Pancreas (tissue), 10 donors: ENCODE measurements around the gene PROP1. TPM values are rescaled to one million over a fixed set of nuclear protein-coding genes. Genes with fewer than 3 reads are reported as not detected.
"Not testable (repeated sequence)": the region's sequence is repeated elsewhere in the genome, so short reads cannot be mapped to it uniquely, and the experiment has no call there.

ENCODE experiments used
- ATAC-seq, 4 donors: fragments of 200-7000 bp; cut with Tn5 transposase; one replicate each; pipeline versions ENCODE4 v1.8.0 to v1.9.1; 2020; ENCODE audit warnings: mild to moderate bottlenecking in 4 of 4, moderate library complexity in 4 of 4
- DNase-seq, 6 donors: peaks; one replicate each; pipeline ENCODE4 v3.0.0-alpha.2; 2020
- FAIRE-seq: peaks from 2 replicates; lab custom pipeline; 2012; peaks lifted over from hg19 to GRCh38; lab: Jason Lieb, UNC
- H3K27ac ChIP-seq, 4 donors: fragments of 200-600 bp; sonication (generic); 1 replicate in 3 of 4; 2 replicates in 1 of 4; pipeline versions ENCODE4 v1.5.0 to v1.8.0; 2020
- H3K27me3 ChIP-seq, 4 donors: fragments of 200-600 bp; one replicate each; pipeline ENCODE4 v1.8.0; 2021
- H3K36me3 ChIP-seq, 3 donors: fragments of 200-600 bp; sonication (generic) in 1 of 3; one replicate each; pipeline versions ENCODE4 v1.5.0 to v1.8.0; 2020 to 2021
- H3K4me1 ChIP-seq, 3 donors: fragments of 200-600 bp; one replicate each; pipeline ENCODE4 v1.8.0; 2021
- H3K4me3 ChIP-seq, 4 donors: fragments of 200-600 bp; sonication (generic) in 2 of 4; one replicate each; pipeline versions ENCODE4 v1.5.0 to v1.8.0; 2020 to 2021
- H3K9me3 ChIP-seq, 4 donors: fragments of 200-600 bp; one replicate each; pipeline ENCODE4 v1.8.0; 2021
- CTCF ChIP-seq, 4 donors: fragments of 200-600 bp; sonication (generic) in 3 of 4; IDR thresholded peaks; one replicate each; pipeline versions ENCODE4 v1.5.0 to v1.8.0; 2021; ENCODE audit warnings: antibody characterized with exemption in 4 of 4
- WGBS, 2 donors: extraction: QIAGEN DNeasy Blood & Tissue Kit; methylation state at CpG; one replicate each; pipeline ENCODE4 v1.1.7; 2013; 5-methylcytosine and 5-hydroxymethylcytosine counted together
- intact Hi-C, 3 donors: fragments of 100-400 bp; cut with DNase I; formaldehyde crosslinking; loops; one replicate each; pipeline versions ENCODE4 v1.11.1 to v1.14.2; 2022
- polyA plus RNA-seq, 2 donors: library from polyadenylated mRNA; stranded (reverse); fragments of 200-250 nt; gene quantifications; one replicate each; pipeline ENCODE4 v1.2.3, GENCODE V29; 2013
- total RNA-seq, 6 donors: library from RNA; stranded (reverse); fragmentation: NEBNext Ultra II Directional in 4 of 6; extraction: Animal tissue kit (Norgen Biotek cat#: 25700) in 4 of 6; gene quantifications; one replicate each; pipeline versions ENCODE4 v1.2.1 to v1.2.4, GENCODE V29; 2021 to 2023
- donor health status: healthy with polysubstance abuse.
- donor health status: DM: no; HTN: no; CAD: no; lungs with moderate emphysema.
- donor health status: DM: no; HTN: no; CAD: no.
- donor health status: control.
- donor health status: control.
- donor health status: Bipolar disorder and iron deficiency.
- donor health status: DM: yes; HTN: yes; CAD: no.
- donor health status: DM: no; HTN: no; CAD: no.
- donor health status: DM: no; HTN: no; CAD: no.
- donor health status: DM: yes; HTN: yes; CAD: no.

The PROP1 gene
- total and polyA plus RNA-seq, 8 donors, result not detected

GRCh38 chr5:177964471-177964870, 31.6 kb downstream of the PROP1 start:
- 93 to 94% methylated on average over 12 of the region's 12 CpGs for WGBS, 2 donors
- TF ChIP-seq CTCF (IDR thresholded peaks at IDR 0.05), result no peak

DNA sequence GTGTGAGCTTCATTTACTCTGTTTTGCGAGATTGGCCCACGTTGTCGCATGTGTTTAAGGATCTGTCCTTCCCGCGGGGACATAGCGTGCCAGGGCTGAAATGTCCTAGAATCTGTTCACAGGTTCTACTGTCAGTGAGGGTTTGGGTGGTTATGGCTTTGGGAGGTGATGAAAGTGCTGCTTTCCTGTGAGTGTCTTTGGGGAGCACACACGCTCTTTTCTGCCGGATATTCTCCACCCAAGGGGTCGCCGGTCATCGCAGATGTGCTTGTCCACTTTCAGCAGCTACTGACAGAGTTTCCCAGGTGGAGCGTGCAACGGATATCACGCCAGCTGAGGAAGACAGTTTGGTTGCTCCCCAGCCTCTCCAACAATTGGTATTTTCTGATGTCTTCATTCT, 32.1 kb downstream of the PROP1 start:
- Histone ChIP-seq H3K4me3 (no peak overlapping the region), H3K27ac (no peak overlapping the region), H3K36me3 (no peaks in the 10 kb centered on the region), H3K27me3 (no peaks in the 10 kb centered on the region), H3K4me1 (no peaks in the 10 kb centered on the region), H3K9me3 (no peaks in the 10 kb centered on the region)
- TF ChIP-seq CTCF (IDR thresholded peaks at IDR 0.05), result no peak
- no peak for FAIRE-seq
- 87 to 90% methylated on average over 14 of the region's 14 CpGs for WGBS, 2 donors
- intact Hi-C loops, result no loop called here
- no peak for DNase-seq
- no peak for ATAC-seq

More at GRCh38 chr5:177964471-177964870, 31.6 kb downstream of the PROP1 start:
- ATAC-seq (no peak), FAIRE-seq (no peak), DNase-seq (no peak)
- H3K27ac ChIP-seq, result no peak overlapping the region
- H3K4me3 ChIP-seq, result no peak overlapping the region
- intact Hi-C loops, result no loop called here
- no peaks in the 10 kb centered on the region for H3K27me3 ChIP-seq
- no peaks in the 10 kb centered on the region for H3K4me1 ChIP-seq
- H3K9me3 ChIP-seq, result no peaks in the 10 kb centered on the region
- no peaks in the 10 kb centered on the region for H3K36me3 ChIP-seq

GRCh38 chr5:177959315-177959714, 36.7 kb downstream of the PROP1 start:
- TF ChIP-seq CTCF (IDR thresholded peaks at IDR 0.05), result no peak
- Histone ChIP-seq H3K36me3 (no peaks in the 10 kb centered on the region), H3K9me3 (no peaks in the 10 kb centered on the region), H3K4me1 (no peaks in the 10 kb centered on the region), H3K4me3 (no peak overlapping the region), H3K27me3 (no peaks in the 10 kb centered on the region), H3K27ac (no peak overlapping the region)
- ATAC-seq (no peak), DNase-seq (no peak), FAIRE-seq (no peak)
- intact Hi-C loops, result no loop called here
- 90 to 91% methylated on average over 9 of the region's 9 CpGs for WGBS, 2 donors

GRCh38 chr5:177958696-177959095, 37.3 kb downstream of the PROP1 start:
- Histone ChIP-seq H3K36me3 (no peaks in the 10 kb centered on the region), H3K4me3 (no peak overlapping the region), H3K27me3 (no peaks in the 10 kb centered on the region), H3K4me1 (no peaks in the 10 kb centered on the region), H3K9me3 (no peaks in the 10 kb centered on the region), H3K27ac (no peak overlapping the region)
- no peak for DNase-seq
- intact Hi-C loops, result no loop called here
- 82 to 87% methylated on average over 16 to 17 of the region's 17 CpGs for WGBS, 2 donors
- FAIRE-seq, result no peak
- TF ChIP-seq CTCF (IDR thresholded peaks at IDR 0.05), result no peak
- no peak for ATAC-seq

DNA sequence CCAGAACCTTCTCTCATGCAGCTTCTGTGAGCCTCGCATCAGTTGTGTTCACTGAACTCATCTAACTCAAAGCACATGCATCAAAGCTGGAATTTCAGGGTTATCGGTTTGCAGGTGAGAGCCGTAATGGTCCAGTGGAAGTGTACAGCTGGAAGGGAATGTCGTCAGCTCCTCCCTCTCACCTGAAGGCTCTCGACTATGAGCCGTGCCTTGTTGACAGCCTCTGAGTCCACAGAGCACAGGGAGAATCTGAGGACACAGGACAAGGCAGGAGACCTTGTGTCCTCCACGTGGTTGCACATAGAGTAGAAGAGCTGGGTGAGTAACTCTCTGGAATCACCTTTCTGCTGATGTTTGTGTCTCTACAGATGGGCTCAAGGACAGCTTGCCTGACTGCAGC, 38.8 kb downstream of the PROP1 start:
- H3K27me3 ChIP-seq, result no peaks in the 10 kb centered on the region

GRCh38 chr5:177953101-177953500, 42.9 kb downstream of the PROP1 start:
- intact Hi-C loops, H3K4me1 ChIP-seq, H3K27me3 ChIP-seq, ATAC-seq, H3K36me3 ChIP-seq, DNase-seq, H3K27ac ChIP-seq, H3K9me3 ChIP-seq, FAIRE-seq, H3K4me3 ChIP-seq: not testable (repeated sequence)
- WGBS, 2 donors, result 95 to 99% methylated on average over 9 of the region's 11 CpGs

More for the DNA sequence above, 38.8 kb downstream of the PROP1 start:
- no peak for DNase-seq
- no peak for FAIRE-seq
- ATAC-seq, result no peak
- Histone ChIP-seq H3K36me3 (no peaks in the 10 kb centered on the region), H3K4me3 (no peak overlapping the region), H3K9me3 (no peaks in the 10 kb centered on the region), H3K4me1 (no peaks in the 10 kb centered on the region), H3K27ac (no peak overlapping the region)
- 78 to 80% methylated on average over 7 of the region's 7 CpGs for WGBS, 2 donors
- no peak for TF ChIP-seq CTCF (IDR thresholded peaks at IDR 0.05)
- intact Hi-C loops, result no loop called here

DNA sequence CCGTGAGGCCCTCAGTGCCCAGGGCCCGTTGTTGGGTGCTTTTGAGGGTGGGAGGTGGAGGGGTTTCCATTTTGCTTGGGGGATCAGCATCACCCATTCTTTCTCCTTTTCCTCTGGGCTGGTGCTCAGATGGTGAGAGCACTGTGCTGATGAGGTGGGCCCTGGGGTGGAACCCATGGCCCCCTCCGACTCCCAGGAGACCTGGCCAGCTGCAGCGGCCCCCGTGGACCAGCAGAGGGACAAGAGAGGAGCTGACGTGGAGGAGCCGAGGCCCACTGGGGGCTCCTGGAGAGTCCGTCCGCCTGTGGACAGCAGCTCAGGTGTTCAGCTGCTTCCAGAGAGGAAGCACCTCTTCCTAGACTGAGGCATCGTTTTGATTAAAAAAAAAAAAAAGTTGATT, 46.4 kb downstream of the PROP1 start:
- H3K4me1 ChIP-seq, FAIRE-seq, ATAC-seq, H3K4me3 ChIP-seq, H3K27ac ChIP-seq, H3K27me3 ChIP-seq, H3K36me3 ChIP-seq, H3K9me3 ChIP-seq, DNase-seq, intact Hi-C loops: not testable (repeated sequence)
- 70 to 73% methylated on average over 7 to 8 of the region's 10 CpGs for WGBS, 2 donors

- H3K4me1 ChIP-seq, H3K4me3 ChIP-seq, ATAC-seq, H3K27ac ChIP-seq, H3K36me3 ChIP-seq, intact Hi-C loops, DNase-seq, H3K27me3 ChIP-seq, FAIRE-seq, H3K9me3 ChIP-seq: not testable (repeated sequence)
- WGBS, 2 donors, result 49% methylated on average over 9 of the region's 17 CpGs; no CpG with 5 or more reads in 1 of the 2 donors
Observed at GRCh38 chr5:177949065-177949464, 47.0 kb downstream of the PROP1 start.
